Fibroblast of pulmonary artery (primary cell): ENCODE data around the gene YIPF1.

ENCODE experiments used
- DNase-seq: peaks from one replicate; pipeline ENCODE4 v3.0.0-alpha.2; 2010; ENCODE audit warnings: low read depth
- H3K4me3 ChIP-seq: replicated peaks from 2 replicates; pipeline ENCODE4 v1.5.1; 2011; ENCODE audit warnings: low read depth, mild to moderate bottlenecking, control low read depth, low read length, moderate library complexity
- CTCF ChIP-seq: IDR thresholded peaks from 2 replicates; pipeline ENCODE4 v1.5.1; 2011; ENCODE audit warnings: mild to moderate bottlenecking, control low read depth, low read length, inconsistent platforms; ENCODE audit errors: missing control alignments

The YIPF1 gene

GRCh38 chr1:53871221-53871620 is 18.4 kb downstream of the YIPF1 start:
- peak; percentile 13 for DNase-seq
- no peak overlapping the region for H3K4me3 ChIP-seq
- TF ChIP-seq CTCF, result no peak

- no peak overlapping the region for H3K4me3 ChIP-seq
- no peak for DNase-seq
- TF ChIP-seq CTCF, result no peak
Measured at GRCh38 chr1:53869454-53870117, 20.0 kb downstream of the YIPF1 start.

- DNase-seq, result no peak
- no peak for TF ChIP-seq CTCF
Measured at GRCh38 chr1:53868565-53868964, 21.0 kb downstream of the YIPF1 start.

GRCh38 chr1:53862507-53862906 is 27.1 kb downstream of the YIPF1 start:
- TF ChIP-seq CTCF, result no peak
- no peak overlapping the region for H3K4me3 ChIP-seq
- no peak for DNase-seq

More at GRCh38 chr1:53868565-53868964, 21.0 kb downstream of the YIPF1 start:
- H3K4me3 ChIP-seq, result no peak overlapping the region

GRCh38 chr1:53860967-53861411 is 28.6 kb downstream of the YIPF1 start:
- DNase-seq, result peak; percentile 68
- no peak overlapping the region for H3K4me3 ChIP-seq
- peak; percentile 91 for TF ChIP-seq CTCF

- DNase-seq, result no peak
- no peak for TF ChIP-seq CTCF
- no peak overlapping the region for H3K4me3 ChIP-seq
Measured at GRCh38 chr1:53851571-53852285, 37.9 kb downstream of the YIPF1 start.
